WERI-Rb-1 (cell line): Measurements from ENCODE around the gene ARMC8.

ENCODE experiments used
- DNase-seq: peaks from one replicate; pipeline ENCODE4 v3.0.0-alpha.2; 2020
- H3K27ac ChIP-seq: fragments of 250-450 bp; sonication (Bioruptor Pico); 2 replicates; pipeline ENCODE4 v1.5.1; 2020; ENCODE audit warnings: mild to moderate bottlenecking, moderate library complexity
- H3K27me3 ChIP-seq: fragments of 250-450 bp; sonication (Bioruptor Pico); 2 replicates; pipeline ENCODE4 v1.5.1; 2021; ENCODE audit warnings: mild to moderate bottlenecking, low read depth, moderate library complexity; ENCODE audit not compliant: insufficient read depth, severe bottlenecking
- H3K36me3 ChIP-seq: fragments of 250-450 bp; sonication (Bioruptor Pico); 2 replicates; pipeline ENCODE4 v1.5.1; 2020; ENCODE audit warnings: mild to moderate bottlenecking, moderate library complexity
- H3K4me3 ChIP-seq: 2 replicates; pipeline ENCODE4 v1.5.1; 2011; ENCODE audit warnings: low read depth, mild to moderate bottlenecking, control low read depth, low read length
- H3K9me3 ChIP-seq: fragments of 250-450 bp; sonication (Bioruptor Pico); 2 replicates; pipeline ENCODE4 v1.5.1; 2021; ENCODE audit warnings: mild to moderate bottlenecking, moderate library complexity; ENCODE audit not compliant: severe bottlenecking
- TF ChIP-seq, protein P1 (sequence below): IDR thresholded peaks from 2 replicates; pipeline ENCODE4 v1.5.1; 2011; ENCODE audit warnings: low read depth, mild to moderate bottlenecking, control low read depth, inconsistent platforms, low read length

ARMC8 gene

DNA sequence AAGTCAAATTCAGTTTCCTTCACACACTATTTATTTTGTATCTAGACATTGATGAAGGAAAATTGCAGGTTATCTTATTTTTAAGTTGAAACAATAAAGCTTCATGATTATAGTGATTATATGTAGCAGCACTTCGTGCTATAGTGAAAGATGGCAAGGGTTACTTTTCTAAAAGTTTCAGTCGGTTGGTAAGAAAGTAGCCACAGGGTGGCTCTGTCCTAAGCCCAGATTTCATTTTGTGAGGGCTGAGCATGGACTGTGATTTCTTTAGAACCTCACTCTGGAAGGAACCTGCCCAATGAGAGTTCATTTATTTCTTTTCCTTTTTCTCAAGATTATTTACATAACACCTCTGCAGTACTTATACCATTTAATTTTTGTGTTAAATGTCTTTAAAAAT lies 76.0 kb downstream of the ARMC8 start:
- no peak overlapping the region for H3K27ac ChIP-seq
- no peaks in the 10 kb centered on the region for H3K27me3 ChIP-seq
- DNase-seq: no peak
- peaks cover 14% of the 10 kb centered on the region for H3K36me3 ChIP-seq
- H3K4me3 ChIP-seq: no peak overlapping the region
- H3K9me3 ChIP-seq: no peaks in the 10 kb centered on the region
- TF ChIP-seq, protein P1, sequence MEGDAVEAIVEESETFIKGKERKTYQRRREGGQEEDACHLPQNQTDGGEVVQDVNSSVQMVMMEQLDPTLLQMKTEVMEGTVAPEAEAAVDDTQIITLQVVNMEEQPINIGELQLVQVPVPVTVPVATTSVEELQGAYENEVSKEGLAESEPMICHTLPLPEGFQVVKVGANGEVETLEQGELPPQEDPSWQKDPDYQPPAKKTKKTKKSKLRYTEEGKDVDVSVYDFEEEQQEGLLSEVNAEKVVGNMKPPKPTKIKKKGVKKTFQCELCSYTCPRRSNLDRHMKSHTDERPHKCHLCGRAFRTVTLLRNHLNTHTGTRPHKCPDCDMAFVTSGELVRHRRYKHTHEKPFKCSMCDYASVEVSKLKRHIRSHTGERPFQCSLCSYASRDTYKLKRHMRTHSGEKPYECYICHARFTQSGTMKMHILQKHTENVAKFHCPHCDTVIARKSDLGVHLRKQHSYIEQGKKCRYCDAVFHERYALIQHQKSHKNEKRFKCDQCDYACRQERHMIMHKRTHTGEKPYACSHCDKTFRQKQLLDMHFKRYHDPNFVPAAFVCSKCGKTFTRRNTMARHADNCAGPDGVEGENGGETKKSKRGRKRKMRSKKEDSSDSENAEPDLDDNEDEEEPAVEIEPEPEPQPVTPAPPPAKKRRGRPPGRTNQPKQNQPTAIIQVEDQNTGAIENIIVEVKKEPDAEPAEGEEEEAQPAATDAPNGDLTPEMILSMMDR: 0 out of 2 replicates have a peak, but pooled peaks have one; percentile 8

DNA sequence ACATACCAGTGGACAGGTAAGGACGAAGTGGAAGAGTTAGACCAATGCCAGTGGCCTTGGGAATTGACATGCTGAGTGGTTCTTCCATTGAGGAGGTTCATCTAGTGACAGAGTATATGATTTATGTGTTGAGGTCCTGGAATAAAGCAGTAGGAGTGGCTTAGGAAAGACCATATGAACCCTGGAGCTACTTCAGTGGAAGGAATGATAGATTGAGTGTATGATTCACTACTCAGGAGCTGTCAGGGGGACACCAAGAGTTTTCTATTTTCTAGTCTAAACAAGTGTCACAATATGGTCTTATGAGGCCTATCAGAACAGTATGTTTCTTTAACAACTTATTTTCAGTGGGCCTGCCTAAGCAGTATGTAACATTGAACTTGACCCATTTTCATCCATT lies 78.6 kb downstream of the ARMC8 start:
- no peaks in the 10 kb centered on the region for H3K9me3 ChIP-seq
- H3K27ac ChIP-seq: no peak overlapping the region
- no peaks in the 10 kb centered on the region for H3K27me3 ChIP-seq
- no peak overlapping the region for H3K4me3 ChIP-seq
- peaks cover 14% of the 10 kb centered on the region for H3K36me3 ChIP-seq
- no peak for DNase-seq
- TF ChIP-seq, protein P1: no peak

DNA sequence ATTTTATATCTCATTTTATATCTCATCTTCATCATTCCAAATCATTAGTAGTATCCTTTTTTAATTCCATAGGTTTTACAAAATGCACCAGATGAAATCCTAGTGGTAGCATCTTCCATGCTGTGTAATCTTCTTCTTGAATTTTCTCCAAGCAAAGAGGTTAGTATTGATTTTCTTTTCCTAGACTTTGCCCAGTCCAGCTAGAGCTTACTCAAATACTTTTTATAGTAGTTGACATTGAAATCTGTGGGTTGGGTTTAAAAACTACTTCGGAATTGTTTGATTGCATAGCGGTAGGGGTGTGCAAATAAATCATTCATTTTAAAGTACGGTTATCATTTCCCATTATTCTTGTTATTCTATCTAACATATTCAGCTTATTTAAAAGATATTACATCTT lies 80.0 kb downstream of the ARMC8 start:
- Histone ChIP-seq H3K36me3 (peaks cover 16% of the 10 kb centered on the region), H3K9me3 (no peaks in the 10 kb centered on the region), H3K27ac (no peak overlapping the region), H3K4me3 (no peak overlapping the region), H3K27me3 (no peaks in the 10 kb centered on the region)
- TF ChIP-seq, protein P1: no peak
- DNase-seq: no peak

- H3K36me3 ChIP-seq: peaks cover 33% of the 10 kb centered on the region
- no peak overlapping the region for H3K4me3 ChIP-seq
- H3K27ac ChIP-seq: no peak overlapping the region
- no peaks in the 10 kb centered on the region for H3K27me3 ChIP-seq
- no peak for DNase-seq
- no peaks in the 10 kb centered on the region for H3K9me3 ChIP-seq
- TF ChIP-seq, protein P1: no peak
These were observed 83.1 kb downstream of the ARMC8 start for GRCh38 chr3:138270245-138270644.

DNA sequence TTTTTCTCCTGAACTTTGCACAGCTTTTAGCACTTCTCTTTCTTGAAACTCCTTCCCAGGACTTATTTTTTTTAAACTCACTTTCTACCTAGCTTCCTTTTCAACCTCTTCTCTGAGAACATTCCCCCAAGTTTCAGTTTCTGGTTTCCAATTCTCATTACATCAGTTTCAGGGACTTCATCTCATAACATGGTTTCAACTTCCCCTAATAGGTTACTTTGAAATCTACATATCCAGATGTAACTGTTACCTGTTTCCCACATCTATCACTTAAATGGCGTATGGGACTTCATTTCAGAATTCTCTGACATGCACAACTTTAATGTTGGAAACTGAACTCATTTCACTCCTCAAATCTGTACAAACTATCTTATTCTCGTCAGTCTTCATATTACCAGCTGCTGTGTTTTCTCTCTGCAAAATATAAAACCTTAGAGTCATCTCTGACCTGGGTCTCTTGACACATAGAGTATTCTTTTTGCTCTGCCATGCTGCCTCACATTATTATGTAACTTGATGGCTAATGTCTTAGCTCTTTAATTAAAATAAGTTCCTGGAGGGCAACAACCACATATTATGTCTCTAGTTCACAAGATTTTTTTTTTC lies 84.2 kb downstream of the ARMC8 start:
- Histone ChIP-seq H3K27ac (no peak overlapping the region), H3K4me3 (no peak overlapping the region), H3K27me3 (no peaks in the 10 kb centered on the region), H3K9me3 (no peaks in the 10 kb centered on the region), H3K36me3 (peaks cover 31% of the 10 kb centered on the region)
- TF ChIP-seq, protein P1: no peak
- no peak for DNase-seq

DNA sequence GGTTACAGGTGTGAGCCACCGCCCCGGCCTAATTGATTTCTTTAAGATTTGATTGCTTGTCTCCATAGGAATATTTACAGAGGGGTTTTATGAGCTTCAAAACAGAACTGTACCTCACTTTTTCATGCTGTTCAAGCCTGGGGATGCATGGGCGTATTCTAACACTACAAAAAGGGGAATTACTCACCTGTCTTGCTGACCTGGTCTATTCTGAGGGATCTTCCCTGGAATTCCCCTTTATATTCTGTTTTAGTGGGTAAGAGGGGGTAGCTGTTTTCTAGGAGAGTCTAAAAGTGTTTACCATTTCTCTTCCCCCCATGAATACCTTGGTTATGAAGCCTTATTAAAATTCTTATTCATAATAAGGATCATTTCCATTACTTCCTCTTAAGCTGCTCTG lies 94.5 kb downstream of the ARMC8 start:
- no peak for DNase-seq
- TF ChIP-seq, protein P1: no peak

More for the DNA sequence above, 94.5 kb downstream of the ARMC8 start:
- peaks cover 20% of the 10 kb centered on the region; the same call in 1 of the 2 replicates for H3K36me3 ChIP-seq
- H3K4me3 ChIP-seq: no peak overlapping the region
- no peaks in the 10 kb centered on the region for H3K27me3 ChIP-seq
- no peaks in the 10 kb centered on the region for H3K9me3 ChIP-seq
- H3K27ac ChIP-seq: no peak overlapping the region
